ENCODE data around the gene TPSAB1. TPM values are rescaled to one million over a fixed set of nuclear protein-coding genes. Genes with fewer than 3 reads are reported as not detected.

TPSAB1 gene
- total RNA-seq, 4 donors from 2014 or later = 13.8 to 67.7 (median 28.5) TPM

- H3K27me3 ChIP-seq = no peaks in the 10 kb centered on the region
- WGBS, 2 donors = 74 to 89% methylated on average over 14 to 15 of the region's 16 CpGs
- TF ChIP-seq POLR2A (IDR thresholded peaks at IDR 0.05) = no peak
- no peak for TF ChIP-seq EP300 (IDR thresholded peaks at IDR 0.05)
- TF ChIP-seq, protein P1, sequence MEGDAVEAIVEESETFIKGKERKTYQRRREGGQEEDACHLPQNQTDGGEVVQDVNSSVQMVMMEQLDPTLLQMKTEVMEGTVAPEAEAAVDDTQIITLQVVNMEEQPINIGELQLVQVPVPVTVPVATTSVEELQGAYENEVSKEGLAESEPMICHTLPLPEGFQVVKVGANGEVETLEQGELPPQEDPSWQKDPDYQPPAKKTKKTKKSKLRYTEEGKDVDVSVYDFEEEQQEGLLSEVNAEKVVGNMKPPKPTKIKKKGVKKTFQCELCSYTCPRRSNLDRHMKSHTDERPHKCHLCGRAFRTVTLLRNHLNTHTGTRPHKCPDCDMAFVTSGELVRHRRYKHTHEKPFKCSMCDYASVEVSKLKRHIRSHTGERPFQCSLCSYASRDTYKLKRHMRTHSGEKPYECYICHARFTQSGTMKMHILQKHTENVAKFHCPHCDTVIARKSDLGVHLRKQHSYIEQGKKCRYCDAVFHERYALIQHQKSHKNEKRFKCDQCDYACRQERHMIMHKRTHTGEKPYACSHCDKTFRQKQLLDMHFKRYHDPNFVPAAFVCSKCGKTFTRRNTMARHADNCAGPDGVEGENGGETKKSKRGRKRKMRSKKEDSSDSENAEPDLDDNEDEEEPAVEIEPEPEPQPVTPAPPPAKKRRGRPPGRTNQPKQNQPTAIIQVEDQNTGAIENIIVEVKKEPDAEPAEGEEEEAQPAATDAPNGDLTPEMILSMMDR (IDR thresholded peaks at IDR 0.05) = no peak
Observed at GRCh38 chr16:1214719-1215118, 25.8 kb upstream of the TPSAB1 start.

GRCh38 chr16:1215574-1216295 is 24.8 kb upstream of the TPSAB1 start:
- H3K4me3 ChIP-seq = no peak overlapping the region
- H3K27ac ChIP-seq = no peak overlapping the region
- no peak for TF ChIP-seq EP300 (IDR thresholded peaks at IDR 0.05)
- TF ChIP-seq, protein P1 (IDR thresholded peaks at IDR 0.05) = no peak
- no peak for TF ChIP-seq POLR2A (IDR thresholded peaks at IDR 0.05)
- H3K9me3 ChIP-seq = no peaks in the 10 kb centered on the region
- no peaks in the 10 kb centered on the region for H3K36me3 ChIP-seq
- no peak for DNase-seq (ENCODE audit: low spot score in 2 of 2)
- no peaks in the 10 kb centered on the region for H3K27me3 ChIP-seq
- WGBS, 2 donors = 73 to 81% methylated on average over 23 to 24 of the region's 32 CpGs
- no peaks in the 10 kb centered on the region for H3K4me1 ChIP-seq

More at GRCh38 chr16:1214719-1215118, 25.8 kb upstream of the TPSAB1 start:
- no peak overlapping the region for H3K4me3 ChIP-seq
- H3K4me1 ChIP-seq = no peaks in the 10 kb centered on the region
- DNase-seq (ENCODE audit: low spot score in 2 of 2) = no peak
- no peaks in the 10 kb centered on the region for H3K36me3 ChIP-seq
- no peaks in the 10 kb centered on the region for H3K9me3 ChIP-seq
- H3K27ac ChIP-seq = no peak overlapping the region

DNA sequence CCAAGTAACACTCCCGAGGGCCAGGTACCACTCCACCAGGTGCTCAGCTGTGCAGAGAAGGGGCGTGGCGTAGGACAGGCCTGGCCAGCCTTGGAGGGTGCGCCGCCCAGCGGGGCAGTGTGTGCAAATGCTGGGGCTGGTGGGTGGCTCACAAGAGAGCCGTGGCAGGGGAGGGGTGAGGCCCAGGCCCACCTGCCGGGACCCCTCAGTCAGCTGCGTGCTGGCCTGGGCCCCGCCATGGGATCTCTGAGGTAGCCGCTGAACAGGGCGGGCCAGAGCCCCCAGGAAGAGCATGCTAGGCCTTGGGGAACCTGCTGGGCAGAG is 24.2 kb upstream of the TPSAB1 start:
- H3K4me1 ChIP-seq = no peaks in the 10 kb centered on the region
- H3K27ac ChIP-seq = no peak overlapping the region
- no peaks in the 10 kb centered on the region for H3K27me3 ChIP-seq
- no peak overlapping the region for H3K4me3 ChIP-seq
- WGBS, 2 donors = 87% methylated on average over 12 of the region's 12 CpGs
- TF ChIP-seq POLR2A (IDR thresholded peaks at IDR 0.05) = no peak
- TF ChIP-seq, protein P1 (IDR thresholded peaks at IDR 0.05) = no peak
- TF ChIP-seq EP300 (IDR thresholded peaks at IDR 0.05) = no peak
- H3K9me3 ChIP-seq = no peaks in the 10 kb centered on the region
- H3K36me3 ChIP-seq = no peaks in the 10 kb centered on the region
- DNase-seq (ENCODE audit: low spot score in 2 of 2) = no peak

- H3K9me3 ChIP-seq = no peaks in the 10 kb centered on the region
- no peaks in the 10 kb centered on the region for H3K4me1 ChIP-seq
- no peak overlapping the region for H3K27ac ChIP-seq
- H3K36me3 ChIP-seq = no peaks in the 10 kb centered on the region
- no peak overlapping the region for H3K4me3 ChIP-seq
- 87 to 100% methylated on average over 1 to 32 of the region's 32 CpGs for WGBS, 2 donors
- TF ChIP-seq EP300 (IDR thresholded peaks at IDR 0.05) (no peak), POLR2A (IDR thresholded peaks at IDR 0.05) (no peak)
- TF ChIP-seq, protein P1 (IDR thresholded peaks at IDR 0.05) = no peak
- no peak for DNase-seq (ENCODE audit: low spot score in 2 of 2)
- H3K27me3 ChIP-seq = no peaks in the 10 kb centered on the region
Observed at GRCh38 chr16:1216681-1217400, 23.7 kb upstream of the TPSAB1 start.

- no peaks in the 10 kb centered on the region for H3K9me3 ChIP-seq
- no peaks in the 10 kb centered on the region for H3K4me1 ChIP-seq
- DNase-seq (ENCODE audit: low spot score in 2 of 2) = no peak
- H3K4me3 ChIP-seq = no peak overlapping the region
- WGBS, 2 donors = 84 to 86% methylated on average over 13 to 15 of the region's 24 CpGs
- H3K27ac ChIP-seq = no peak overlapping the region
- H3K27me3 ChIP-seq = no peaks in the 10 kb centered on the region
- H3K36me3 ChIP-seq = no peaks in the 10 kb centered on the region
- TF ChIP-seq, protein P1 (IDR thresholded peaks at IDR 0.05) = no peak
Observed at GRCh38 chr16:1217526-1217925, 23.0 kb upstream of the TPSAB1 start.
